HG03025 (cell line): ENCODE measurements around the gene PCDHGB3.
"Not testable (repeated sequence)": the region's sequence is repeated elsewhere in the genome, so short reads cannot be mapped to it uniquely, and the experiment has no call there.

Source experiments
- ATAC-seq: cut with Tn5 transposase; IDR thresholded peaks from one replicate; pipeline ENCODE4 v1.9.1; 2021; ENCODE audit warnings: mild to moderate bottlenecking, moderate library complexity; ENCODE audit not compliant: unreplicated experiment, low FRiP score

Gene PCDHGB3

DNA sequence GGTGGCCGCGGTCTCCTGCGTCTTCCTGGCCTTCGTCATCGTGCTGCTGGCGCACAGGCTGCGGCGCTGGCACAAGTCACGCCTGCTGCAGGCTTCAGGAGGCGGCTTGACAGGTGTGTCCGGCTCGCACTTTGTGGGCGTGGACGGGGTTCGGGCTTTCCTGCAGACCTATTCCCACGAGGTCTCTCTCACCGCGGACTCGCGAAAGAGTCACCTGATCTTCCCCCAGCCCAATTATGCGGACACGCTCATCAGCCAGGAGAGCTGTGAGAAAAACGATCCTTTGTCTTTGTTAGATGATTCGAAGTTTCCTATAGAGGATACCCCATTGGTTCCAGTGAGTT, 45.2 kb downstream of the PCDHGB3 start:
- not testable (repeated sequence) for ATAC-seq

DNA sequence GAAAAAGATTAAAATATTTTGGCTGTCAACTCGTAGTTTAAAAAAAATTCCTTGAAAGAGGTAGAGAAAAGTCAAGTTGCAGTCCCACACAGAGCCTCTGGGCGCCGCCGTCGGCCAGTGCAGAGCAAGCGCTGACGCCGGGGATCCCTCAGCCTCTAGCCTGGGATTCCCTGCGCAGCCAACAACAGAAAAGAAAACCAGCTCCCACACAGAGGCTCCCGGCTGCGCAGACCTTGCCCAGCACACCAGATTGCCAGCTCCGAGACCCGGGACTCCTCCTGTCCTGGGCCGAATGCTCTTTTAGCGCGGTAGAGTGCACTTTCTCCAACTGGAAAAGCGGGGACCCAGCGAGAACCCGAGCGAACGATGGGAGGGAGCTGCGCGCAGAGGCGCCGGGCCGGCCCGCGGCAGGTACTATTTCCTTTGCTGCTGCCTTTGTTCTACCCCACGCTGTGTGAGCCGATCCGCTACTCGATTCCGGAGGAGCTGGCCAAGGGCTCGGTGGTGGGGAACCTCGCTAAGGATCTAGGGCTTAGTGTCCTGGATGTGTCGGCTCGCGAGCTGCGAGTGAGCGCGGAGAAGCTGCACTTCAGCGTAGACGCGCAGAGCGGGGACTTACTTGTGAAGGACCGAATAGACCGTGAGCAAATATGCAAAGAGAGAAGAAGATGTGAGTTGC, 47.6 kb downstream of the PCDHGB3 start, which contains the start of gene PCDHGB7:
Gene PCDHGB7, plus strand, starts transcription at position 184 of the 679 bp plus-strand sequence. Its CDS starts 183 bp downstream, at position 367.
- peak; percentile 78 for ATAC-seq

DNA sequence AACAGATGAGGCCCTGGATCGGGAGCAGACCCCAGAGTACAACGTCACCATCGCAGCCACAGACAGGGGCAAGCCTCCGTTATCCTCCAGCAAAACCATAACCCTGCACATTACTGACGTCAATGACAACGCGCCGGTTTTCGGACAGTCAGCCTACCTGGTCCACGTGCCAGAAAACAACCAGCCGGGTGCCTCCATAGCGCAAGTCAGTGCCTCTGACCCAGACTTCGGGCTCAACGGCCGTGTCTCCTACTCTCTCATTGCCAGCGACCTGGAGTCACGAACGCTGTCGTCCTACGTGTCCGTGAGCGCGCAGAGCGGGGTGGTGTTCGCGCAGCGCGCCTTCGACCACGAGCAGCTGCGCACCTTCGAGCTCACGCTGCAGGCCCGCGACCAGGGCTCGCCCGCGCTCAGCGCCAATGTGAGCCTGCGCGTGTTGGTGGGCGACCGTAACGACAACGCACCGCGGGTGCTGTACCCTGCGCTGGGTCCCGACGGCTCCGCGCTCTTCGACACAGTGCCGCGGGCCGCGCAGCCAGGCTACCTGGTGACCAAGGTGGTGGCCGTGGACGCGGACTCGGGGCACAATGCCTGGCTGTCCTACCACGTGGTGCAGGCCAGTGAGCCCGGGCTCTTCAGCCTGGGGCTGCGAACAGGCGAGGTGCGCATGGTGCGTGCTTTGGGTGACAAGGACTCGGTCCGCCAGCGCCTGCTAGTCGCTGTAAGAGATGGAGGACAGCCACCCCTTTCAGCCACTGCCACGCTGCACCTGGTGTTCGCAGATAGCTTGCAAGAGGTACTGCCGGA, 49.2 kb downstream of the PCDHGB3 start:
- ATAC-seq: no peak

DNA sequence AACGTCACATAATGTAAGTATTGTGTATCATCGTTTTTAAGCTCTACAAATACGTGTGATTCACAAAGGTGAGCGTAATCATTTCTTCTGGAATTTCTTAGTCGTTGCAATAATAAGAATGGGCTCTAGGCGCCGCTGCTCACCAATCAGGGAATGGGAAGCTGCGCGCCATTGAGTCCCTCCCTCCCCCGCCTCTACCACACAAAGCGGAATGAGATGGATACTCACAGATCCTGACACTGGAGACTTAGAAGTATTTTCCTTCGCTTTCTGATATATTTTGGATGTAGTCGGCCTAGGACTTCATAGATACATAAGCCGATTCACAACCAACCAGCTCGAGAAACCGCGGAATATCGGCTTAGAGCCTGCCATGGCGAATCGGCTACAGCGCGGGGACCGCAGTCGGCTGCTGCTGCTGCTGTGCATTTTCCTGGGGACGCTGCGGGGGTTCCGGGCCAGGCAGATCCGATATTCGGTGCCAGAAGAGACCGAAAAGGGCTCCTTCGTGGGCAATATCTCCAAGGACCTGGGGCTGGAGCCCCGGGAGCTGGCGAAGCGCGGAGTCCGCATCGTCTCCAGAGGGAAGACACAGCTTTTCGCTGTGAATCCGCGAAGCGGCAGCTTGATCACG, 50.9 kb downstream of the PCDHGB3 start, which contains the start of gene PCDHGA11:
Gene PCDHGA11, plus strand, starts transcription at position 197 of the 634 bp plus-strand sequence. Its CDS starts 177 bp downstream, at position 374.
- no peak for ATAC-seq

DNA sequence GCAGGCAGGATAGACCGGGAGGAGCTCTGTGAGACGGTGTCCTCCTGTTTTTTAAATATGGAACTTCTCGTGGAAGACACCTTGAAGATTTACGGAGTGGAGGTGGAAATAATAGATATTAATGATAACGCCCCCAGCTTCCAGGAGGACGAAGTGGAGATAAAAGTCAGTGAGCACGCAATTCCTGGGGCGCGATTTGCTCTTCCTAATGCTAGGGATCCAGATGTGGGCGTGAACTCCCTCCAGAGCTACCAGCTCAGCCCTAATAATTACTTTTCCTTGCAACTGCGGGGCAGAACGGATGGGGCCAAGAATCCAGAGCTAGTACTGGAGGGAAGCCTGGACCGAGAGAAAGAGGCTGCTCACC, 51.4 kb downstream of the PCDHGB3 start:
- ATAC-seq: no peak
